Endothelial cell of umbilical vein (primary cell): ENCODE data around the gene ICAM1. TPM values are rescaled to one million over a fixed set of nuclear protein-coding genes. Genes with fewer than 3 reads are reported as not detected.

ENCODE experiments used
- BruUV-seq: library from RNA; stranded (reverse); fragments of 400-500 nt; replicated peaks from 2 replicates; lab custom pipeline; 2021; lab: Mats Ljungman, UMichigan
- CTCF ChIA-PET: fragments of 300-600, 350-600 bp; sonication (Branson Sonifier 250); formaldehyde crosslinking; loops from one replicate; lab custom pipeline; 2021; ENCODE audit warnings: antibody characterized with exemption, inconsistent platforms; lab: Charles Lee
- POLR2A ChIA-PET: fragments of 300-600, 350-600 bp; sonication (Branson Sonifier 250); formaldehyde crosslinking; loops from one replicate; lab custom pipeline; 2021; ENCODE audit warnings: antibody characterized with exemption, inconsistent platforms; lab: Charles Lee
- DNase-seq: peaks from one replicate; pipeline ENCODE4 v3.0.0-alpha.2; 2011; ENCODE audit warnings: low read depth, low spot score
- FAIRE-seq: peaks from 2 replicates; lab custom pipeline; 2011; peaks lifted over from hg19 to GRCh38; lab: Jason Lieb, UNC
- H2AFZ ChIP-seq: 2 replicates; pipeline ENCODE4 v1.6.0; 2012; ENCODE audit warnings: low read depth, low read length, control low read depth, inconsistent platforms
- H3K27ac ChIP-seq: 2 replicates; pipeline ENCODE4 v1.5.1; 2011; ENCODE audit warnings: low read depth, mild to moderate bottlenecking, control low read depth, low read length, moderate library complexity; ENCODE audit not compliant: insufficient read depth
- H3K27me3 ChIP-seq, 2 experiments: 2 replicates each; pipeline versions ENCODE4 v1.6.0 to v1.6.1; 2011; ENCODE audit warnings: low read length in 2 of 2, mixed read lengths in 1 of 2; ENCODE audit not compliant: control insufficient read depth in 2 of 2, insufficient read depth in 2 of 2
- H3K36me3 ChIP-seq, 2 experiments: 2 replicates in 1 of 2; 3 replicates in 1 of 2; pipeline ENCODE4 v1.5.1; 2011; ENCODE audit warnings: low read length in 2 of 2, mild to moderate bottlenecking in 1 of 2, moderate library complexity in 1 of 2; ENCODE audit not compliant: control insufficient read depth in 2 of 2, insufficient read depth in 2 of 2; ENCODE audit errors: extremely low read depth in 1 of 2
- H3K4me1 ChIP-seq: 3 replicates; pipeline ENCODE4 v1.5.1; 2011; ENCODE audit warnings: mild to moderate bottlenecking, low read length; ENCODE audit not compliant: control insufficient read depth, insufficient read depth; ENCODE audit errors: extremely low read depth
- H3K4me2 ChIP-seq: 2 replicates; pipeline ENCODE4 v1.6.1; 2011; ENCODE audit warnings: low read length, control low read depth, mixed read lengths; ENCODE audit not compliant: insufficient read depth
- H3K4me3 ChIP-seq, 3 experiments: fragments of 200-600 bp in 1 of 3; sonication (generic), shearing (Covaris generic) in 1 of 3; replicated peaks in 1 of 3; 2 replicates each; pipeline ENCODE4 v1.5.1; 2011 to 2016; ENCODE audit warnings: control low read depth in 3 of 3, low read length in 3 of 3, mild to moderate bottlenecking in 2 of 3, inconsistent platforms in 1 of 3, low read depth in 1 of 3, moderate library complexity in 1 of 3; ENCODE audit not compliant: insufficient read depth in 1 of 3
- H3K79me2 ChIP-seq: 2 replicates; pipeline ENCODE4 v1.6.0; 2012; ENCODE audit warnings: low read length, inconsistent platforms; ENCODE audit not compliant: control insufficient read depth, insufficient read depth
- H3K9ac ChIP-seq: replicated peaks from 2 replicates; pipeline ENCODE3; 2011; ENCODE audit warnings: low read length, control low read depth; ENCODE audit not compliant: insufficient read depth; ENCODE audit errors: extremely low read depth
- H3K9me1 ChIP-seq: replicated peaks from 3 replicates; pipeline ENCODE4 v1.6.0; 2011; ENCODE audit warnings: mild to moderate bottlenecking, low read length; ENCODE audit not compliant: control insufficient read depth, insufficient read depth; ENCODE audit errors: extremely low read depth
- H3K9me3 ChIP-seq: replicated peaks from 2 replicates; pipeline ENCODE4 v1.5.1; 2012; ENCODE audit warnings: low read length, inconsistent platforms; ENCODE audit not compliant: control insufficient read depth, insufficient read depth
- H4K20me1 ChIP-seq: replicated peaks from 2 replicates; pipeline ENCODE3; 2011; ENCODE audit warnings: mild to moderate bottlenecking, low read length; ENCODE audit not compliant: control insufficient read depth, insufficient read depth; ENCODE audit errors: extremely low read depth
- EZH2 ChIP-seq: IDR thresholded peaks from 2 replicates; pipeline ENCODE4 v1.6.1; 2012; ENCODE audit warnings: borderline replicate concordance, low read depth, mild to moderate bottlenecking, moderate library complexity, low read length, inconsistent platforms; ENCODE audit not compliant: severe bottlenecking
- JUN ChIP-seq: IDR thresholded peaks from 2 replicates; pipeline ENCODE4 v1.6.1; 2011; ENCODE audit warnings: borderline replicate concordance, low read depth; ENCODE audit not compliant: insufficient read length, insufficient read depth
- dilution Hi-C: fragments of 300-500 bp; cut with MboI; formaldehyde crosslinking; loops from one replicate; pipeline ENCODE4 v1.15.0; 2019; ENCODE audit warnings: low sequenced_read_pairs; ENCODE audit not compliant: extremely low pct_ligation_motif_present
- intact Hi-C: fragments of 100-400 bp; cut with micrococcal nuclease; formaldehyde crosslinking; loops from one replicate; pipeline ENCODE4 v1.10.0; 2022
- polyA plus RNA-seq, 4 experiments: library from polyadenylated mRNA; depleted of rRNA in 3 of 4; stranded (reverse) in 3 of 4; unstranded in 1 of 4; fragments of >200 nt; gene quantifications; 2 replicates each; pipeline versions ENCODE4 v1.2.1 to v1.2.3, GENCODE V29; 2011 to 2012; ENCODE audit warnings: missing spikeins in 1 of 4
- total RNA-seq: library from RNA; stranded (reverse); gene quantifications from 2 replicates; pipeline ENCODE4 v1.2.3, GENCODE V29; 2021
- TF ChIP-seq, protein P1 (sequence below): IDR thresholded peaks from 2 replicates; pipeline ENCODE4 v1.6.1; 2011; ENCODE audit not compliant: insufficient read depth, insufficient read length

Gene ICAM1
- total and polyA plus RNA-seq, 2 donors (not counting 3 experiments of a cell fraction or from before 2014, with no cell fraction given): 20.5 to 30.4 TPM

DNA sequence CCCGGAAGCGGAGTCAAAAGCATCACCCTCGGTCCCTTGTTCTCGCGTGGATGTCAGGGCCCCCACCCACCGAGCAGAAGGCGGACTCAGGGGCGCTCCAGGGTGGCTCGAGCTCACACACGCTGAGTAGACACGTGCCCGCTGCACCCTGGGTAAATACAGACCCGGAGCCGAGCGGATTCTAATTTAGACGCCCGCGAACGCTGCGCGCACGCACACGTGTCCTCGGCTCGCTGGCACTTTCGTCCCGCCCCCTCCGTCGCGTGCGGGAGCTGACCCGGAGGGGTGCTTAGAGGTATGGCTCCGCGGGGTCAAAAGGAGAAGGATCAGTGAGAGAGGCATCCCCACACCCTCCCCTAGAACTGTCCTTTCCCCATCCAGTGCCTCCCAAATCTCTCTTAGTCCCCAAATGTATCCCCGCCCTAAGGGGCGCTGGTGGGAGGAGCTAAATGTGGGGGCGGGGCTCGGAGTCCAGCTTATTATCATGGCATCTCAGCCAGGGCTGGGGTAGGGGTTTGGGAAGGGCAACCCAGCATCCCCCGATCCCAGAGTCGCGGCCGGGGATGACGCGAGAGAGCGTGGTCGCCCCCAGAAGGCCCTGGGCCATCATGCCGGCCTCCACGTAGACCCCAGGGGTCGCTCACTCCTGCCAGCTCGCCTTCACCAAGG, 18.4 kb downstream of the ICAM1 start:
- POLR2A ChIA-PET: interaction anchor here (0.6 to 1.8 kb wide), 4 partner anchors 13 to 94 kb away, joined by 3 to 10 read pairs (median 7); partner anchors contain the start of gene ICAM1
- intact Hi-C loops: no loop called here
- CTCF ChIA-PET: interaction anchor here (0.7 to 2.4 kb wide), 8 partner anchors 9 to 127 kb away, joined by 3 to 29 read pairs (median 4); partner anchors contain the start of genes ICAM1 and ZGLP1
- Histone ChIP-seq H2AFZ (peak overlapping the region; percentile 81), H3K36me3 (peaks cover 0 to 2% of the 10 kb centered on the region in 2 experiments), H3K9me3 (no peaks in the 10 kb centered on the region), H3K79me2 (no peaks in the 10 kb centered on the region), H3K9me1 (no peaks in the 10 kb centered on the region), H3K4me1 (peaks cover 27% of the 10 kb centered on the region), H3K9ac (no peak overlapping the region), H3K4me3 (peak overlapping the region in 1 of 3 experiments; percentile 9), H4K20me1 (no peaks in the 10 kb centered on the region), H3K4me2 (peak overlapping the region; percentile 51), H3K27ac (no peak overlapping the region), H3K27me3 (peaks cover 38 to 50% of the 10 kb centered on the region in 2 experiments)
- DNase-seq (no peak), FAIRE-seq (no peak)
- TF ChIP-seq, protein P1, sequence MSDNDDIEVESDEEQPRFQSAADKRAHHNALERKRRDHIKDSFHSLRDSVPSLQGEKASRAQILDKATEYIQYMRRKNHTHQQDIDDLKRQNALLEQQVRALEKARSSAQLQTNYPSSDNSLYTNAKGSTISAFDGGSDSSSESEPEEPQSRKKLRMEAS: peak; percentile 74
- TF ChIP-seq JUN (no peak), EZH2 (peak; percentile 12)
- BruUV-seq: no TSS peak
- dilution Hi-C loops: no loop called here

DNA sequence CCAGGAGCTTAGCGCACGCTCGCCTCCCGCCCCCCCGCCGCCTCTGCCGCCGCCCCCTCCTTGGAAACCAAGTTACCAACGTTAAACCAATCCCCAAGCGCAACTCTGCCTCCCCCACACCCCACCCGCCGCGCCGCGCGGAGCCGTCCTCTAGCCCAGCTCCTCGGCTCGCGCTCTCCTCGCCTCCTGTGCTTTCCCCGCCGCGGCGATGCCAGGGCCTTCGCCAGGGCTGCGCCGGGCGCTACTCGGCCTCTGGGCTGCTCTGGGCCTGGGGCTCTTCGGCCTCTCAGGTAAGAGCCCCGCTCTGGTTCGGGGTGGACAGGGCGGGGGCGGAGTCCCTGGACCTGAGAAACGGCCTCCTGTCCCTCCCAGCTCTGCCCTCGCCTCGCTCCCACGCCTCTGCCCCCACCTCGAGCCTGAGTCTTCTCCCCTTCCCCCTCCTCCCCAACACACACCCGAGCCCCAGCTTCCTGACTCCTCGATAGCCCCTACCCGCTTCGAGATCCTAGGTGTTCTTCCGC, 19.0 kb downstream of the ICAM1 start, which contains the start of gene ICAM5:
ICAM5 (plus strand) TSS at position 117 of the 521 bp plus-strand sequence; CDS start at position 209, 92 bp downstream.
- no peak within 1 kb of the TSS for H3K9ac ChIP-seq
- dilution Hi-C loops (no loop called here), intact Hi-C loops (loop anchor here (2.0 kb wide), 1 partner anchor 45 kb away; no protein-coding TSS in a partner anchor)
- no peak for DNase-seq
- no peaks in the 10 kb centered on the region for H3K9me3 ChIP-seq
- no peak for FAIRE-seq
- H3K79me2 ChIP-seq: no peaks in the 10 kb centered on the region
- no peak within 1 kb of the TSS for H3K27ac ChIP-seq
- CTCF ChIA-PET: interaction anchor here (0.7 to 2.4 kb wide), 8 partner anchors 10 to 127 kb away, joined by 3 to 29 read pairs (median 4); partner anchors contain the start of genes ICAM1 and ZGLP1
- H3K4me2 ChIP-seq: peak within 1 kb of the TSS; percentile 51
- peak within 1 kb of the TSS; percentile 81 for H2AFZ ChIP-seq
- H3K4me3 ChIP-seq: peak within 1 kb of the TSS in 1 of 3 experiments; percentile 9
- POLR2A ChIA-PET: interaction anchor here (0.6 to 1.8 kb wide), 4 partner anchors 12 to 93 kb away, joined by 3 to 10 read pairs (median 7); partner anchors contain the start of gene ICAM1
- peaks cover 42 to 56% of the 10 kb centered on the region in 2 experiments for H3K27me3 ChIP-seq
- BruUV-seq: no TSS peak
- TF ChIP-seq JUN (no peak), EZH2 (peak; percentile 37)
- no peaks in the 10 kb centered on the region for H4K20me1 ChIP-seq
- H3K36me3 ChIP-seq: no peaks in the 10 kb centered on the region
- peaks cover 27% of the 10 kb centered on the region for H3K4me1 ChIP-seq
- H3K9me1 ChIP-seq: no peaks in the 10 kb centered on the region
